ENCODE data around the gene MACF1. TPM values are rescaled to one million over a fixed set of nuclear protein-coding genes. Genes with fewer than 3 reads are reported as not detected.

MACF1 gene
- total RNA-seq, 1 experiment from 2014 or later, result 189 TPM

DNA sequence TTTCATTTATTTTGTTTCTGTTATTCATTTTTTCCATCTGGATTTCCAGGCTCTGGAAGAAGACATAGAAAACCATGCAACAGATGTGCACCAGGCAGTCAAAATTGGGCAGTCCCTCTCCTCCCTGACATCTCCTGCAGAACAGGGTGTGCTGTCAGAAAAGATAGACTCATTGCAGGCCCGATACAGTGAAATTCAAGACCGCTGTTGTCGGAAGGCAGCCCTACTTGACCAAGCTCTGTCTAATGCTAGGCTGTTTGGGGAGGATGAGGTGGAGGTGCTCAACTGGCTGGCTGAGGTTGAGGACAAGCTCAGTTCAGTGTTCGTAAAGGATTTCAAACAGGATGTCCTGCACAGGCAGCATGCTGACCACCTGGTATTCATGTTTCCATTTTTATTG is 223.4 kb downstream of the MACF1 start:
- Histone ChIP-seq H3K4me2 (no peak overlapping the region), H3K36me3 (ENCODE audit: low read depth) (peaks cover 54% of the 10 kb centered on the region; the same call in 1 of the 2 replicates), H3F3A (ENCODE audit: insufficient read depth, low read depth) (no peaks in the 10 kb centered on the region), H3K4me1 (replicated peaks; ENCODE audit: insufficient read depth) (no peaks in the 10 kb centered on the region), H3K79me2 (ENCODE audit: low read depth) (no peaks in the 10 kb centered on the region), H3K9me3 (ENCODE audit: insufficient read depth, low read depth) (no peaks in the 10 kb centered on the region), H4K20me1 (ENCODE audit: insufficient read depth) (no peaks in the 10 kb centered on the region), H3K27me3 (ENCODE audit: insufficient read depth, low read depth) (no peaks in the 10 kb centered on the region), H3K9me2 (ENCODE audit: insufficient read depth) (no peaks in the 10 kb centered on the region), H2AFZ (no peak overlapping the region), H3K27ac (no peak overlapping the region), H3K4me3 (no peak overlapping the region)
- DNase-seq, result no peak
- CTCF ChIA-PET, result interaction anchor here (0.6 kb wide), 1 partner anchor 101 kb away, joined by 7 read pairs; no protein-coding TSS in a partner anchor
- TF ChIP-seq, protein P1, sequence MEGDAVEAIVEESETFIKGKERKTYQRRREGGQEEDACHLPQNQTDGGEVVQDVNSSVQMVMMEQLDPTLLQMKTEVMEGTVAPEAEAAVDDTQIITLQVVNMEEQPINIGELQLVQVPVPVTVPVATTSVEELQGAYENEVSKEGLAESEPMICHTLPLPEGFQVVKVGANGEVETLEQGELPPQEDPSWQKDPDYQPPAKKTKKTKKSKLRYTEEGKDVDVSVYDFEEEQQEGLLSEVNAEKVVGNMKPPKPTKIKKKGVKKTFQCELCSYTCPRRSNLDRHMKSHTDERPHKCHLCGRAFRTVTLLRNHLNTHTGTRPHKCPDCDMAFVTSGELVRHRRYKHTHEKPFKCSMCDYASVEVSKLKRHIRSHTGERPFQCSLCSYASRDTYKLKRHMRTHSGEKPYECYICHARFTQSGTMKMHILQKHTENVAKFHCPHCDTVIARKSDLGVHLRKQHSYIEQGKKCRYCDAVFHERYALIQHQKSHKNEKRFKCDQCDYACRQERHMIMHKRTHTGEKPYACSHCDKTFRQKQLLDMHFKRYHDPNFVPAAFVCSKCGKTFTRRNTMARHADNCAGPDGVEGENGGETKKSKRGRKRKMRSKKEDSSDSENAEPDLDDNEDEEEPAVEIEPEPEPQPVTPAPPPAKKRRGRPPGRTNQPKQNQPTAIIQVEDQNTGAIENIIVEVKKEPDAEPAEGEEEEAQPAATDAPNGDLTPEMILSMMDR (conservative IDR thresholded peaks at IDR 0.05), result no peak
- TF ChIP-seq EZH2 (IDR thresholded peaks at IDR 0.05; ENCODE audit: low read depth), result no peak
- POLR2A ChIA-PET (ENCODE audit: unreplicated experiment), result no interaction called here
- intact Hi-C loops (cut with micrococcal nuclease; ENCODE audit: unreplicated experiment), result no loop called here
- BruUV-seq (replicated peaks), result no TSS peak

DNA sequence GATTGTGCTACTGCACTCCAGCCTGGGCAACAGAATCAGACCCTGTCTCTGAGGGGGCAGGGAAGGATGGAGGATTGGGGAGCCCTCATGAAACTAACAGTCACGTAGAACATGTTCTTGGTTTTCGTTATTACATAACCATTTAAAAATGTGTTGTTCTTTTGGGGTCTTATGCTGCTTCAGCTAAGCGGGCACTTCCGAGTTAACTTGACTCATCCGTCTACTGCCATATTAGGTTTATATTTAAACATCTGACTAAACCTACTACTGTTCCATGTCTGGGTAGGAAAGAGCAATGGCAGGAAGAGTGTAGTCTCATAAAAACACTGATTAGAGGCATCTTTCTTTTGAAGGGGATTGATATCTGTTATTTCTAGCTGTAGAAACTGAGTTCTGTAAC is 227.4 kb downstream of the MACF1 start:
- H3F3A ChIP-seq (ENCODE audit: insufficient read depth, low read depth), result no peaks in the 10 kb centered on the region
- no peak for DNase-seq
- ChIA-PET CTCF (no interaction called here), POLR2A (ENCODE audit: unreplicated experiment) (interaction anchor here (0.5 to 0.6 kb wide), 2 partner anchors 281 to 586 kb away, joined by 3 to 9 read pairs; no protein-coding TSS in a partner anchor)
- intact Hi-C loops (cut with micrococcal nuclease; ENCODE audit: unreplicated experiment), result loop anchor here (5.0 kb wide), 1 partner anchor 40 kb away; no protein-coding TSS in a partner anchor
- H2AFZ ChIP-seq, result no peak overlapping the region
- H3K9me2 ChIP-seq (ENCODE audit: insufficient read depth), result no peaks in the 10 kb centered on the region
- H3K36me3 ChIP-seq (ENCODE audit: low read depth), result peaks cover 60% of the 10 kb centered on the region
- no peak overlapping the region for H3K4me2 ChIP-seq
- no peaks in the 10 kb centered on the region for H3K9me3 ChIP-seq (ENCODE audit: insufficient read depth, low read depth)
- no peaks in the 10 kb centered on the region for H3K4me1 ChIP-seq (replicated peaks; ENCODE audit: insufficient read depth)
- no peaks in the 10 kb centered on the region for H3K27me3 ChIP-seq (ENCODE audit: insufficient read depth, low read depth)
- H4K20me1 ChIP-seq (ENCODE audit: insufficient read depth), result no peaks in the 10 kb centered on the region
- no TSS peak for BruUV-seq (replicated peaks)
- no peak overlapping the region for H3K27ac ChIP-seq
- no peak overlapping the region for H3K4me3 ChIP-seq
- TF ChIP-seq, protein P1 (conservative IDR thresholded peaks at IDR 0.05), result no peak
- no peak for TF ChIP-seq EZH2 (IDR thresholded peaks at IDR 0.05; ENCODE audit: low read depth)
- no peaks in the 10 kb centered on the region for H3K79me2 ChIP-seq (ENCODE audit: low read depth)

DNA sequence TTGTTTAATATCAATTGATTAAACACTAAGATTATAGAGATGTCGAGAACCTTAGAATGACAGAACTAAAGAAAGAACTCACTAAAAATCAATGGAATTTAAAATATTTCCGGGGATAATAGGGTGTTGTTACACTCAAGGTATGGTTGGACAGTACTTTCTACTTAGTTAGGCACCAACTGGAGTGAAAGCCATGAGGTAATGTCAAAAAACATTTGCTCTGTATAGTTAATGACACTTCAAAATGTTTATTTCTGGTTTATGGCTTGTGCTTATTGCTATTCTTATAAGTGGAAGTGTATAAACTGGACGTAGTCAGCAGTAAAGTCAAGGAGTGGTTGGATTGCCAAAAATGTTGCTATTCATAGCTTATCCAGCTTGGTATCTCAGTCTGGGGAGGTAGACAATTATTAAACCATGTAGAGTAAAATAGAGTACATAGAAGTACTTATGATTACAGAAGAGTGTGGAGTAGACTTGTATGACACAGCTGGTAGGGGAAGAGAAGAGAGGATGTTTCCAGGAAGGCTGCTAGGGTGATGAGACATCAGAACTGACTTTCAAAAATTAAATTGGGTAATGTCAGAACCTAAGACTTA is 230.4 kb downstream of the MACF1 start:
- no peak for DNase-seq
- Histone ChIP-seq H3K4me2 (no peak overlapping the region), H3K9me3 (ENCODE audit: insufficient read depth, low read depth) (no peaks in the 10 kb centered on the region), H3K4me1 (replicated peaks; ENCODE audit: insufficient read depth) (no peaks in the 10 kb centered on the region), H2AFZ (no peak overlapping the region), H3K9me2 (ENCODE audit: insufficient read depth) (no peaks in the 10 kb centered on the region), H3F3A (ENCODE audit: insufficient read depth, low read depth) (no peaks in the 10 kb centered on the region), H3K79me2 (ENCODE audit: low read depth) (no peaks in the 10 kb centered on the region), H3K27me3 (ENCODE audit: insufficient read depth, low read depth) (no peaks in the 10 kb centered on the region), H4K20me1 (ENCODE audit: insufficient read depth) (no peaks in the 10 kb centered on the region), H3K4me3 (no peak overlapping the region), H3K36me3 (ENCODE audit: low read depth) (peaks cover 49% of the 10 kb centered on the region), H3K27ac (no peak overlapping the region)
- no peak for TF ChIP-seq EZH2 (IDR thresholded peaks at IDR 0.05; ENCODE audit: low read depth)
- TF ChIP-seq, protein P1 (conservative IDR thresholded peaks at IDR 0.05), result no peak
- BruUV-seq (replicated peaks), result no TSS peak
- CTCF ChIA-PET, result no interaction called here
- POLR2A ChIA-PET (ENCODE audit: unreplicated experiment), result no interaction called here
- intact Hi-C loops (cut with micrococcal nuclease; ENCODE audit: unreplicated experiment), result loop anchor here (5.0 kb wide), 1 partner anchor 37 kb away; no protein-coding TSS in a partner anchor

Data from PC-9 (cell line).